HUES48 (cell line): ENCODE data around the gene SLC25A48.
"Not testable (repeated sequence)": the region's sequence is repeated elsewhere in the genome, so short reads cannot be mapped to it uniquely, and the experiment has no call there.

Source experiments
- H3K27ac ChIP-seq: one replicate; pipeline ENCODE4 v1.7.0; 2013; ENCODE audit warnings: low read depth, low read length, inconsistent platforms
- H3K27me3 ChIP-seq: 2 replicates; pipeline ENCODE4 v1.6.1; 2013; ENCODE audit warnings: mild to moderate bottlenecking, low read length; ENCODE audit not compliant: control insufficient read depth, insufficient read depth
- H3K36me3 ChIP-seq: 2 replicates; pipeline ENCODE4 v1.6.1; 2013; ENCODE audit warnings: low read length; ENCODE audit not compliant: control insufficient read depth, insufficient read depth
- H3K4me1 ChIP-seq: 2 replicates; pipeline ENCODE4 v1.6.1; 2013; ENCODE audit warnings: mild to moderate bottlenecking, low read length; ENCODE audit not compliant: control insufficient read depth, insufficient read depth
- H3K4me3 ChIP-seq: 2 replicates; pipeline ENCODE4 v1.5.1; 2013; ENCODE audit warnings: mild to moderate bottlenecking, low read depth, low read length
- H3K9ac ChIP-seq: 2 replicates; pipeline ENCODE4 v1.6.1; 2013; ENCODE audit warnings: mild to moderate bottlenecking, low read depth, low read length, moderate library complexity
- H3K9me3 ChIP-seq: 2 replicates; pipeline ENCODE4 v1.6.1; 2013; ENCODE audit warnings: low read length; ENCODE audit not compliant: control insufficient read depth, insufficient read depth

The SLC25A48 gene

DNA sequence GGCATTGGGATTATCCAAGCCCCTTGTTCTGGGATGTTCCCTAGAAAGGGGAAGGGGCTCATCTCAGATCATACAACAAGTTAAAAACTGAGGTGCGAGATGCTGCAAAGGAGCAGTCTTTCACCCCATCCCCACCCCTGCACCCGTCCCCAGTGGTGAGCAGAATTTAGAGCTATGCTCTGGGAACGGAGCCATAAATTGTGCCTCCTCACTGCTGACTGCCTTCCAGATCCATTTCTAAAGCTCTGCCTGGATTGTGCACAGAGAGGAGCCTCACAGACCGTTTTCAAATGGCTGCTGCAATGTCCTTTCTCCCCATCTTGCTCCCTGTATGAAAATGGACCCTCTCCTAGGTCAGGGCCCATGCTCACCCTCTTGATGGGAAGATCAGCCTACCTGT lies 8.3 kb downstream of the SLC25A48 start:
- Histone ChIP-seq H3K36me3 (no peaks in the 10 kb centered on the region), H3K27me3 (no peaks in the 10 kb centered on the region), H3K4me1 (no peaks in the 10 kb centered on the region), H3K27ac (no peak overlapping the region), H3K4me3 (no peak overlapping the region), H3K9ac (no peak overlapping the region), H3K9me3 (peaks cover 5% of the 10 kb centered on the region; the same call in 1 of the 2 replicates)

DNA sequence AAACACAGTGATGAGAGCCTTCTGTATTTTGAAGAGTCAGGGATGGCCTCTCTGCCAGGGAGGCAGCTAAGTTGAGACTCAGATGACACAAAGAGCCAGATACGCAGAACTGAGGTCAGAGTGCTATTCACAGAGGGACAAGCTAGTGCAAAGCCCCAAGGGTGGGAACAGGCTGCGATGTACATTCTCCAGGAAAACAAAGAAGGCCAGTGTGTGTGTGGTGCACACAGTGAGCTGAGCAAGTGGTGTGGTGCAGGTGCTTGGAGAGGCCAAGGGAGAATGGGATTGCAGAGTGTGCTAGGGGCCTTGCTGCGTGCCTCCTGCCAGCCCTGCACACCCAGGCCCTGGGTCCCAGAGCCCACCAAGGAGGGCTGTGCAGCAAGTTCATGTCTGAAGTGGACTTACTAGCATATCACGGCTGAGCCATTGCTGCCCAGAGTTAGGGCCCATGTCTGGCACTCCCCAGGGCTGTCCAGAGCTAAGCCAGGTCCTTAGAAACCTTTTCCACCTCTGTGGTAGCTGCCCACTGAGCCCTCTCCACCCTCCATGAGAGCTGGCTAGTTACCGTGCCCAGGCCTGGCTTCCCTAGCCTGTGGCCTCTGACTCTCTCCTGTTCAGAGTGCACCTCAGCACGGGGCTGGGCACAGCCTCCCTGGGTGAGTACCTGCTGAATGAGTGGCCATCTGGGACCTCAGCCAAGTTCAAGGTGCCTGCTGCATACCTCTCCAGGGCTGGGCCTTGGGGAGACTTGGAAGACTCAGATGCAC lies 9.3 kb downstream of the SLC25A48 start:
- no peak overlapping the region for H3K4me3 ChIP-seq
- no peaks in the 10 kb centered on the region for H3K36me3 ChIP-seq
- no peaks in the 10 kb centered on the region for H3K4me1 ChIP-seq
- H3K9me3 ChIP-seq, result no peaks in the 10 kb centered on the region
- H3K27me3 ChIP-seq, result no peaks in the 10 kb centered on the region
- no peak overlapping the region for H3K27ac ChIP-seq
- no peak overlapping the region for H3K9ac ChIP-seq

GRCh38 chr5:135846311-135846710 lies 11.8 kb downstream of the SLC25A48 start:
- Histone ChIP-seq H3K9me3 (no peaks in the 10 kb centered on the region), H3K27me3 (no peaks in the 10 kb centered on the region), H3K4me1 (no peaks in the 10 kb centered on the region), H3K27ac (no peak overlapping the region), H3K36me3 (no peaks in the 10 kb centered on the region), H3K4me3 (no peak overlapping the region), H3K9ac (no peak overlapping the region)

GRCh38 chr5:135847976-135848375 lies 13.5 kb downstream of the SLC25A48 start:
- no peaks in the 10 kb centered on the region for H3K9me3 ChIP-seq
- H3K4me3 ChIP-seq, result no peak overlapping the region
- no peaks in the 10 kb centered on the region for H3K27me3 ChIP-seq
- H3K9ac ChIP-seq, result no peak overlapping the region
- H3K27ac ChIP-seq, result no peak overlapping the region
- H3K4me1 ChIP-seq, result no peaks in the 10 kb centered on the region
- no peaks in the 10 kb centered on the region for H3K36me3 ChIP-seq

GRCh38 chr5:135850231-135850630 lies 15.8 kb downstream of the SLC25A48 start:
- no peak overlapping the region for H3K9ac ChIP-seq

GRCh38 chr5:135850671-135851070 lies 16.2 kb downstream of the SLC25A48 start:
- Histone ChIP-seq H3K4me1 (no peaks in the 10 kb centered on the region), H3K27me3 (no peaks in the 10 kb centered on the region), H3K4me3 (no peak overlapping the region)

More at GRCh38 chr5:135850231-135850630, 15.8 kb downstream of the SLC25A48 start:
- Histone ChIP-seq H3K27ac (no peak overlapping the region), H3K9me3 (no peaks in the 10 kb centered on the region), H3K27me3 (no peaks in the 10 kb centered on the region), H3K36me3 (no peaks in the 10 kb centered on the region), H3K4me3 (no peak overlapping the region), H3K4me1 (no peaks in the 10 kb centered on the region)

DNA sequence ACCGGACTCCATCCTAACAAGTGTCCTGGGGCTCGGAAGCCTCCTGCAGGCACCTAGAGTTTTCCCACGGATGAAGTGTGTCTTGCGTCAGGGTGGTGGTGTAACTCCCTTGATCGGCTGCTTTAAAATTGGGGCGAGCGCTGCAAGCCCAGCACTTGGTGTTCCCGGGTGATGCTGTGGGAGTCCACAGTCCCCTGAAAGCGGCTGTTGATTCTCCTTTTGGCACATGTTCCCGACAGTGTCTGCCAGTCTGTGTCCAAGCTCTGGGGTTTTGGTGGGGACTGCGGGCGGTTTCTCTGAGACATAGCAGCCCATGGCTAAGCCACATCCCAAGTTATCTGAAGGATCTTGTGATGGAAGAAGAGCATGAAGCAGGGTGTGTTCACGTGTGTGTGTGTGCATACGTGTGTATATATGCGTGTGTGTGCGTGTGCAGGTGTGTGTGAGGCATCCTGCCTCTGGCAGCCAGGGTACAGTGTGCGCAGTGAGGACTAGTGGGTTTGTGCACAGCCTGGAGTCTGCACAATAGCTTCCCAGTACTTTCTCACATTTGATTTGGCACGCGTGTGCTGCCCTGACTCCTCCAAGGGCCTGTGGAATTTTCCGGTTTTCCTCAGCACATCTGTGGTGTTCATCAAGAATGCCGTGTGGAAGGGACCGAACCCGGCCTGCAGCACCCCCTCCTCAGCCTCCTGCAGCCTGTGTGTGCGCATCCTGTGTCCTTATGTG lies 16.9 kb downstream of the SLC25A48 start:
- Histone ChIP-seq H3K4me1 (no peaks in the 10 kb centered on the region), H3K36me3 (no peaks in the 10 kb centered on the region), H3K27ac (no peak overlapping the region), H3K9me3 (no peaks in the 10 kb centered on the region), H3K4me3 (no peak overlapping the region), H3K27me3 (no peaks in the 10 kb centered on the region), H3K9ac (no peak overlapping the region)

More at GRCh38 chr5:135850671-135851070, 16.2 kb downstream of the SLC25A48 start:
- no peak overlapping the region for H3K27ac ChIP-seq
- no peaks in the 10 kb centered on the region for H3K36me3 ChIP-seq
- no peaks in the 10 kb centered on the region for H3K9me3 ChIP-seq
- H3K9ac ChIP-seq, result no peak overlapping the region

DNA sequence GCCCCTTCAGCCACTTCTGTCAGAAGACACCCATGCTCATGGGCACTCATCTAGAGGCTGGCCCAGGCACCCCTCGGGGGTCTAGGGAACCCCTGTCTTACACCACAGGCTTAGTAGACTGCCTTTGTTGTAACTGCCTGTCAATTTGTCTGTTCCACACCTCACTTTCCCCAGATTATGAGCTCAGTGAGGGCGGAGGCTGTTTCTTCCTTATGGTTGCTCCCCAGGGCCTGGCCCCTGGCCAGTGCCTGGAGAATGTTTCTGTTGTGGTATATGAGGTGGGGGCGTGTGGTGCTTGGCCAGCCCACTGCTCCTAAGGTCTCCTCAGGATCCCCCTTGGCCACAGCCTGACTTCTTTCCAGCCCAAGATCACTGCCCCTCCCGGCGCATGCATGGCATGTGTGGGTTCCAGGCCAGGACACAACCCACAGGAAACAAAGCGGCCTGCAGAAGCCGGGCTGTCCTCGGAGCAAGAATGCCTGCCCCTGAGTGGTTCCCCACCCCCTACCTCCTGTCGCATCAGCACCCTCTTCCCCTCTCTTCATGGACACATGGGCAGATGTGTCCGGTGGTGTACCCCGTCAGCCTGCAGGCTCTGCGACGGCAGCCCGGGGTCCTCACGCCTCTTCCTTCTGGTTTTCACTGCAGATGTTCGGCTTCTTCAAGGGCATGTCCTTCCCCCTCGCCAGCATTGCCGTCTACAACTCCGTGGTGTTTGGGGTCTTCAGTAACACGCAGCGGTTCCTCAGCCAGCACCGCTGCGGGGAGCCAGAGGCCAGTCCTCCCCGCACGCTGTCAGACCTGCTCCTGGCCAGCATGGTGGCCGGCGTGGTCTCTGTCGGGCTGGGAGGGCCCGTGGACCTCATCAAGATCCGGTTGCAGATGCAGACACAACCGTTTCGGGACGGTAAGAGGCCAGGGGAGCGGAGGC lies 17.7 kb downstream of the SLC25A48 start:
- Histone ChIP-seq H3K9me3 (no peaks in the 10 kb centered on the region), H3K27ac (no peak overlapping the region), H3K9ac (no peak overlapping the region), H3K4me3 (no peak overlapping the region), H3K4me1 (no peaks in the 10 kb centered on the region), H3K27me3 (no peaks in the 10 kb centered on the region), H3K36me3 (no peaks in the 10 kb centered on the region)

DNA sequence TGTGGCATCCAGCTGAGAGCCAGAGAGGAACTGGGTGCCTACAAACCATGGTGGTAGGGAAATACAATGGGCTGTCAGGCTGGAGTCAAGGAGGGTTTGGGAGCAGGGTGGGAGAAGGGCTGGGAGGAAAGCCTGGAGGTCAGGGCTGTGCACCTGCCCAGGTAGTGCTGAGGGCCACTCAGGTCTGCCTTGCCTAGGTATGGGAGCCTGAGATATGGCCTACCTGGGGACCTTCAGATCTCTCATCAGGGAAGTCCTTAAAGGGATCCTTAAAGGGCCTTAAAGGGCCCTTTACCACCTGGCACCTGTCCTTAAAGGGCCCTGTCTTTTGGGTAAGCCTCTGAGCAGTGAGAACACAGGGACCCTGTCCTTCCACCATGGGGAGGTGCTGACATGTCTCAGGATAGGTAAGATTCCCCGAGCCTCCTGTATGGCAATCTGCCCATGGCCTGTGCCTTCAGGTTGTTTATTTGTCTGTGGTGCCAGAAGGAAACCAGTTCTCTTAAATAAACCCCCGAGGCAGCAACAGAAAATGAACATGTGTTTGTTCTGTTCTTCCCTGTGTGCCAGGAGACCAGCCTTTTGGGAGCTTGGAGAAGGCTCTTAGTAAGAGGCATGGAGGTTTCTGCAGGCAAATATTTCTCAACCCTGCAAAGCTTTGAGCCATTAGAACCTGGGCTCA lies 23.3 kb downstream of the SLC25A48 start:
- Histone ChIP-seq H3K27ac (no peak overlapping the region), H3K36me3 (no peaks in the 10 kb centered on the region), H3K27me3 (no peaks in the 10 kb centered on the region), H3K9me3 (no peaks in the 10 kb centered on the region), H3K9ac (no peak overlapping the region), H3K4me1 (no peaks in the 10 kb centered on the region), H3K4me3 (no peak overlapping the region)

DNA sequence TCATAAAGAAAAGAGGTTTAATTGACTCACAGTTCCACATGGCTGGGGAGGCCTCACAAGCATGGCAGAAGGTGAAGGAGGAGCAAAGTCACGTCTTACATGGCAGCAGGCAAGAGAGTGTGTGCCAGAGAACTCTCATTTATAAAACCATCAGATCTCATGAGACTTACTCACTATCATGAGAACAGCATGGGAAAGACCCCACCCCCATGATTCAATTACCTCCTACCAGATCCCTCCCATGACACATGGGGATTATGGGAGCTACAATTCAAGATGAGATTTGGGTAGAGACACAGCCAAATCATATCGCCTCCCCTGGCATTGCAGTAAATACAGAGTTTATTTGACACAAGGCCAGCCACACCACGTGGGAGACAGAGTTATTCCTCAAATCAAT lies 24.7 kb downstream of the SLC25A48 start:
- not testable (repeated sequence) for H3K9me3 ChIP-seq, H3K27ac ChIP-seq, H3K4me3 ChIP-seq, H3K36me3 ChIP-seq, H3K4me1 ChIP-seq, H3K27me3 ChIP-seq, H3K9ac ChIP-seq
